Renal cortical epithelial cell (primary cell): ENCODE data around the gene MOCS2. TPM values are rescaled to one million over a fixed set of nuclear protein-coding genes. Genes with fewer than 3 reads are reported as not detected.

Source experiments
- DNase-seq: peaks from one replicate; pipeline ENCODE4 v3.0.0-alpha.2; 2011; ENCODE audit warnings: low read depth
- total RNA-seq: library from RNA; depleted of rRNA; stranded (reverse); fragments of >200 nt; gene quantifications from 2 replicates; pipeline ENCODE4 v1.2.3, GENCODE V29; 2014

Gene MOCS2
- total RNA-seq, 1 donor from 2014 or later = 46.7 TPM

- no peak for DNase-seq
Observed at GRCh38 chr5:53052499-53052898, 57.1 kb downstream of the MOCS2 start.

DNA sequence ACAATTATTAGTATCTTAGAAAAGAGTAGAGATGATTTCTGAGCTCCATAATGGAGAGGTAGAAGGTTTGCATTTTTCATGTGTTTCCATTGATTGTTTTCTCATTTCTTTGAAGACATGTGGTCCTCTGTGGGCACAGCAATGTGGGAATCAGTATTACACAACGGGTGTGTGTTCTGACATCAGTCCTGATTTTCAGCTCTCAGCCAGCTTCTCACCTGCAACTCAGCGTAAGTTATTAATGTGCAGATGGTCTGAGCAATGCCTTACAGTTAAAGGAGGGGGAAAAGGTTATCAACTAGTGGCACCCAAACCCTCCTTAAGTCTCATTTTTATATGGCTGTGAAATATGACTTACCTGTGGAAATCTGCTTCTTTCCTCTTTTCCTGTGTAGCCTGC lies 61.3 kb downstream of the MOCS2 start:
- DNase-seq = no peak

Other genes with a start within 250 kb of the MOCS2 start
- gene ITGA2, start 120.4 kb downstream of the MOCS2 start, total RNA-seq = 21.3 and 54.2 TPM in 2 replicates